Fibroblast of the aortic adventitia (primary cell): ENCODE results near the gene RAD21L1. TPM values are rescaled to one million over a fixed set of nuclear protein-coding genes. Genes with fewer than 3 reads are reported as not detected.

Experiments used
- DNase-seq: peaks from one replicate; pipeline ENCODE4 v3.0.0-alpha.2; 2010; ENCODE audit warnings: low read depth
- H3K4me3 ChIP-seq: 2 replicates; pipeline ENCODE4 v1.5.1; 2011; ENCODE audit warnings: low read depth, mild to moderate bottlenecking, control low read depth, low read length, moderate library complexity
- CTCF ChIP-seq: IDR thresholded peaks from 2 replicates; pipeline ENCODE4 v1.5.1; 2011; ENCODE audit warnings: mild to moderate bottlenecking, low read length, control low read depth, inconsistent platforms; ENCODE audit not compliant: insufficient read depth
- total RNA-seq: library from RNA; depleted of rRNA; stranded (reverse); fragments of >200 nt; gene quantifications from 2 replicates; pipeline ENCODE4 v1.2.3, GENCODE V29; 2012; ENCODE audit warnings: low replicate concordance

Gene RAD21L1
- total RNA-seq, 1 donor: not detected

- TF ChIP-seq CTCF: no peak
- no peak for DNase-seq
- H3K4me3 ChIP-seq: no peak overlapping the region
Observed at GRCh38 chr20:1204576-1204975, 21.3 kb upstream of the RAD21L1 start.

- H3K4me3 ChIP-seq: no peak overlapping the region
- no peak for TF ChIP-seq CTCF
- DNase-seq: no peak
Observed at GRCh38 chr20:1205802-1206201, 20.0 kb upstream of the RAD21L1 start.

- no peak for TF ChIP-seq CTCF
- no peak for DNase-seq
Observed at GRCh38 chr20:1206366-1207148, 19.3 kb upstream of the RAD21L1 start.

GRCh38 chr20:1207293-1207878 is 18.5 kb upstream of the RAD21L1 start:
- no peak overlapping the region for H3K4me3 ChIP-seq
- DNase-seq: no peak
- TF ChIP-seq CTCF: no peak

More at GRCh38 chr20:1206366-1207148, 19.3 kb upstream of the RAD21L1 start:
- no peak overlapping the region for H3K4me3 ChIP-seq

GRCh38 chr20:1209447-1210387 is 16.1 kb upstream of the RAD21L1 start:
- peak; percentile 33 for TF ChIP-seq CTCF
- peak; percentile 16 for DNase-seq
- H3K4me3 ChIP-seq: no peak overlapping the region

GRCh38 chr20:1210501-1210900 is 15.3 kb upstream of the RAD21L1 start:
- no peak for TF ChIP-seq CTCF
- H3K4me3 ChIP-seq: no peak overlapping the region
- DNase-seq: no peak
